HCT116 (cell line): ENCODE measurements around the gene KRTAP12-2. TPM values are rescaled to one million over a fixed set of nuclear protein-coding genes. Genes with fewer than 3 reads are reported as not detected.

Experiments used
- ATAC-seq: fragments of 200-7000 bp; cut with Tn5 transposase; 2 replicates; pipeline ENCODE4 v1.9.1; 2020; ENCODE audit warnings: mild to moderate bottlenecking, moderate library complexity
- BruUV-seq: library from RNA; stranded (reverse); fragments of 400-500 nt; replicated peaks from 2 replicates; lab custom pipeline; 2021; lab: Mats Ljungman, UMichigan
- CTCF ChIA-PET: fragments of 300-600 bp; sonication (Branson Sonifier 250); formaldehyde crosslinking; loops from one replicate; lab custom pipeline; 2021; ENCODE audit warnings: antibody characterized with exemption; lab: Charles Lee
- POLR2A ChIA-PET: fragments of 300-600, 350-600 bp; sonication (Branson Sonifier 250); formaldehyde crosslinking; loops from one replicate; lab custom pipeline; 2021; ENCODE audit warnings: antibody characterized with exemption; lab: Charles Lee
- RAD21 ChIA-PET, 2 experiments: fragments of 300-600 bp; sonication (Branson Sonifier 250); formaldehyde crosslinking; loops; one replicate each; lab custom pipeline; 2023; ENCODE audit warnings: low total read pairs in 2 of 2; ENCODE audit not compliant: uncharacterized antibody in 2 of 2, unreplicated experiment in 2 of 2, low non-redundant PET in 1 of 2; lab: Charles Lee
- DNase-seq: peaks from one replicate; pipeline ENCODE4 v3.0.0-alpha.2; 2010; ENCODE audit warnings: low read depth, low spot score
- H2AFZ ChIP-seq: fragments of 200-600 bp; shearing (Covaris generic), sonication (generic); 2 replicates; pipeline ENCODE4 v1.6.1; 2017; ENCODE audit warnings: low read depth, mixed run types, mixed read lengths, antibody characterized with exemption, low read length; ENCODE audit not compliant: poor library complexity, severe bottlenecking
- H3K27ac ChIP-seq: 2 replicates; pipeline ENCODE4 v1.5.1; 2012; ENCODE audit warnings: low read depth, low read length
- H3K27me3 ChIP-seq: fragments of 200-600 bp; sonication (generic); 2 replicates; pipeline ENCODE4 v1.6.1; 2016; ENCODE audit warnings: mixed run types, low read length, mixed read lengths; ENCODE audit not compliant: insufficient read depth
- H3K36me3 ChIP-seq, 2 experiments: fragments of 200-500 bp in 1 of 2; fragments of 200-600 bp in 1 of 2; sonication (Bioruptor generic) in 1 of 2; sonication (generic) in 1 of 2; 2 replicates each; pipeline versions ENCODE4 v1.5.1 to v1.6.1; 2014 to 2016; ENCODE audit warnings: low read length in 2 of 2, inconsistent platforms in 1 of 2, mixed read lengths in 1 of 2, mixed run types in 1 of 2; ENCODE audit not compliant: insufficient read depth in 2 of 2, control insufficient read depth in 1 of 2
- H3K4me1 ChIP-seq, 2 experiments: fragments of 200-600 bp in 1 of 2; sonication (generic) in 1 of 2; 2 replicates each; pipeline versions ENCODE4 v1.5.1 to v1.6.1; 2012 to 2017; ENCODE audit warnings: low read length in 2 of 2, inconsistent platforms in 1 of 2, mild to moderate bottlenecking in 1 of 2, mixed read lengths in 1 of 2, mixed run types in 1 of 2, moderate library complexity in 1 of 2; ENCODE audit not compliant: insufficient read depth in 2 of 2, control insufficient read depth in 1 of 2
- H3K4me2 ChIP-seq: fragments of 200-600 bp; sonication (generic); 2 replicates; pipeline ENCODE4 v1.6.1; 2017; ENCODE audit warnings: mixed run types, low read length, mixed read lengths
- H3K4me3 ChIP-seq, 2 experiments: fragments of 200-600 bp in 1 of 2; sonication (generic) in 1 of 2; replicated peaks in 1 of 2; 2 replicates each; pipeline ENCODE4 v1.5.1; 2011 to 2016; ENCODE audit warnings: low read length in 2 of 2, control low read depth in 1 of 2, low read depth in 1 of 2, mild to moderate bottlenecking in 1 of 2, mixed read lengths in 1 of 2, mixed run types in 1 of 2
- H3K79me2 ChIP-seq: fragments of 200-600 bp; sonication (generic); 2 replicates; pipeline ENCODE4 v1.6.1; 2017; ENCODE audit warnings: mild to moderate bottlenecking, mixed run types, low read length, moderate library complexity, mixed read lengths; ENCODE audit not compliant: insufficient read depth
- H3K9ac ChIP-seq: fragments of 200-600 bp; sonication (generic); 2 replicates; pipeline ENCODE4 v1.6.1; 2016; ENCODE audit warnings: low read length, mixed read lengths
- H3K9me2 ChIP-seq: fragments of 200-600 bp; sonication (generic), shearing (Covaris generic); 2 replicates; pipeline ENCODE4 v1.6.1; 2017; ENCODE audit warnings: mixed run types, mild to moderate bottlenecking, moderate library complexity; ENCODE audit not compliant: insufficient read depth
- H3K9me3 ChIP-seq, 2 experiments: fragments of 200-500 bp in 1 of 2; fragments of 200-600 bp in 1 of 2; sonication (Bioruptor generic) in 1 of 2; sonication (generic) in 1 of 2; 2 replicates each; pipeline ENCODE4 v1.6.1; 2014 to 2017; ENCODE audit warnings: low read length in 2 of 2, mixed read lengths in 2 of 2, inconsistent platforms in 1 of 2, low read depth in 1 of 2, mild to moderate bottlenecking in 1 of 2, mixed run types in 1 of 2, moderate library complexity in 1 of 2; ENCODE audit not compliant: control insufficient read depth in 1 of 2, insufficient read depth in 1 of 2
- H4K20me1 ChIP-seq: fragments of 200-600 bp; sonication (generic), shearing (Covaris generic); 2 replicates; pipeline ENCODE4 v1.6.1; 2017; ENCODE audit warnings: mixed run types, mild to moderate bottlenecking, moderate library complexity; ENCODE audit not compliant: insufficient read depth
- ATF3 ChIP-seq: IDR thresholded peaks from 2 replicates; pipeline ENCODE4 v1.6.1; 2012
- CBX3 ChIP-seq: IDR thresholded peaks from 2 replicates; pipeline ENCODE4 v1.6.1; 2012; ENCODE audit warnings: low read depth
- CEBPB ChIP-seq: IDR thresholded peaks from 2 replicates; pipeline ENCODE4 v1.6.1; 2012; ENCODE audit warnings: low read depth
- CTCF ChIP-seq, 3 experiments: fragments of 200-600 bp in 1 of 3; sonication (generic) in 1 of 3; IDR thresholded peaks in 2 of 3; conservative IDR thresholded peaks in 1 of 3; 2 replicates each; pipeline ENCODE4 v1.5.1; 2012 to 2017; ENCODE audit warnings: low read depth in 2 of 3, low read length in 2 of 3, antibody characterized with exemption in 1 of 3, borderline replicate concordance in 1 of 3, control low read depth in 1 of 3, mild to moderate bottlenecking in 1 of 3, mixed read lengths in 1 of 3, mixed run types in 1 of 3, moderate library complexity in 1 of 3; ENCODE audit not compliant: insufficient read depth in 1 of 3
- EGR1 ChIP-seq: IDR thresholded peaks from 2 replicates; pipeline ENCODE4 v1.6.1; 2012; ENCODE audit warnings: low read depth
- ELF1 ChIP-seq: IDR thresholded peaks from 2 replicates; pipeline ENCODE4 v1.6.1; 2012; ENCODE audit warnings: low read depth, borderline replicate concordance
- EZH2 ChIP-seq: fragments of 200-600 bp; sonication (generic); IDR thresholded peaks from 2 replicates; pipeline ENCODE4 v1.6.1; 2017; ENCODE audit warnings: antibody characterized with exemption, mixed run types
- EZH2phosphoT487 ChIP-seq: fragments of 200-600 bp; IDR thresholded peaks from 2 replicates; pipeline ENCODE4 v1.6.1; 2018; ENCODE audit warnings: antibody characterized with exemption, borderline replicate concordance
- FOSL1 ChIP-seq: IDR thresholded peaks from 2 replicates; pipeline ENCODE4 v1.6.1; 2012; ENCODE audit warnings: low read depth
- JUND ChIP-seq: IDR thresholded peaks from 2 replicates; pipeline ENCODE4 v1.6.1; 2012
- POLR2A ChIP-seq: IDR thresholded peaks from 2 replicates; pipeline ENCODE4 v1.7.0; 2011; ENCODE audit warnings: borderline replicate concordance; ENCODE audit not compliant: insufficient read depth, insufficient read length; ENCODE audit errors: extremely low read depth
- RAD21 ChIP-seq: IDR thresholded peaks from 2 replicates; pipeline ENCODE4 v1.6.1; 2012; ENCODE audit warnings: low read depth, mild to moderate bottlenecking
- SIN3A ChIP-seq: IDR thresholded peaks from 2 replicates; pipeline ENCODE4 v1.6.1; 2012; ENCODE audit warnings: low read depth
- SP1 ChIP-seq: IDR thresholded peaks from 2 replicates; pipeline ENCODE4 v1.6.1; 2012; ENCODE audit warnings: low read depth
- SRF ChIP-seq: IDR thresholded peaks from 2 replicates; pipeline ENCODE4 v1.6.1; 2012; ENCODE audit warnings: low read depth
- YY1 ChIP-seq: IDR thresholded peaks from 2 replicates; pipeline ENCODE4 v1.6.1; 2011; ENCODE audit warnings: low read length, low read depth, moderate library complexity, mild to moderate bottlenecking; ENCODE audit not compliant: insufficient replicate concordance; ENCODE audit errors: extremely low read depth
- ZFX ChIP-seq: fragments of 450-650 bp; IDR thresholded peaks from 2 replicates; pipeline ENCODE4 v1.6.1; 2017
- ZNF274 ChIP-seq: fragments of 200-500 bp; sonication (Bioruptor generic); IDR thresholded peaks from 2 replicates; pipeline ENCODE4 v1.6.1; 2014; ENCODE audit warnings: mild to moderate bottlenecking, low read depth, low read length, inconsistent platforms
- intact Hi-C: fragments of 100-400 bp; cut with micrococcal nuclease; formaldehyde crosslinking; loops from 2 replicates; pipeline ENCODE4 v1.10.0; 2022
- total RNA-seq: library from RNA; stranded (reverse); gene quantifications from one replicate; pipeline ENCODE4 v1.2.1, GENCODE V29; 2021; ENCODE audit not compliant: unreplicated experiment

KRTAP12-2 gene
- total RNA-seq, 1 experiment from 2014 or later, result not detected

- TF ChIP-seq SRF, result no peak
- no peak for TF ChIP-seq RAD21
- no peak for TF ChIP-seq ATF3
- BruUV-seq, result no TSS peak
- DNase-seq (no peak), ATAC-seq (no peak)
- H3K27me3 ChIP-seq, result no peaks in the 10 kb centered on the region
- intact Hi-C loops, result no loop called here
- POLR2A ChIA-PET, result no interaction called here
- H3K9ac ChIP-seq, result no peak overlapping the region
- no peak overlapping the region for H3K4me3 ChIP-seq
- no peaks in the 10 kb centered on the region for H4K20me1 ChIP-seq
- RAD21 ChIA-PET, result no interaction called here
- H3K79me2 ChIP-seq, result no peaks in the 10 kb centered on the region
- 0 out of 4 replicates have a peak, but pooled peaks cover 0 to under 1% of the 10 kb centered on the region in 2 experiments for H3K9me3 ChIP-seq
- CTCF ChIA-PET, result no interaction called here
- H3K27ac ChIP-seq, result no peak overlapping the region
- H3K36me3 ChIP-seq, result no peaks in the 10 kb centered on the region
- no peak overlapping the region for H2AFZ ChIP-seq
- no peaks in the 10 kb centered on the region for H3K9me2 ChIP-seq
- no peaks in the 10 kb centered on the region for H3K4me1 ChIP-seq
- no peak overlapping the region for H3K4me2 ChIP-seq
Measured at GRCh38 chr21:44650265-44650972, 16.3 kb downstream of the KRTAP12-2 start.

GRCh38 chr21:44649521-44650100, 17.1 kb downstream of the KRTAP12-2 start:
- Histone ChIP-seq H3K9me3 (peaks cover 0 to 6% of the 10 kb centered on the region in 2 experiments; a peak in 1 of 4 replicates), H2AFZ (no peak overlapping the region), H3K36me3 (no peaks in the 10 kb centered on the region), H3K4me3 (no peak overlapping the region), H3K4me2 (no peak overlapping the region), H4K20me1 (no peaks in the 10 kb centered on the region), H3K27me3 (no peaks in the 10 kb centered on the region), H3K79me2 (no peaks in the 10 kb centered on the region), H3K27ac (no peak overlapping the region), H3K4me1 (no peaks in the 10 kb centered on the region), H3K9ac (no peak overlapping the region), H3K9me2 (no peaks in the 10 kb centered on the region)
- intact Hi-C loops, result no loop called here
- ATAC-seq, result no peak
- ChIA-PET CTCF (no interaction called here), RAD21 (no interaction called here), POLR2A (no interaction called here)
- BruUV-seq, result no TSS peak
- no peak for DNase-seq
- no peak for TF ChIP-seq FOSL1
- TF ChIP-seq YY1, result no peak
- TF ChIP-seq SIN3A, result no peak
- TF ChIP-seq CEBPB, result no peak
- no peak for TF ChIP-seq ZNF274
- TF ChIP-seq SRF, result no peak
- no peak for TF ChIP-seq EGR1
- TF ChIP-seq EZH2, result no peak
- TF ChIP-seq CBX3, result no peak
- TF ChIP-seq SP1, result no peak
- no peak for TF ChIP-seq POLR2A
- TF ChIP-seq ELF1, result no peak
- no peak for TF ChIP-seq CTCF (IDR thresholded peaks at IDR 0.05 in 2 of 3, conservative IDR thresholded peaks at IDR 0.05 in 1 of 3; ENCODE audit: borderline replicate concordance in 1 of 3, insufficient read depth in 1 of 3, low read depth in 2 of 3, low read length in 2 of 3)
- TF ChIP-seq ZFX, result no peak
- no peak for TF ChIP-seq EZH2phosphoT487
- no peak for TF ChIP-seq JUND
